C4-2B (cell line): ENCODE measurements around the gene VSIR.

Source experiments
- H3K27ac ChIP-seq: fragments of 450-650 bp; 2 replicates; pipeline ENCODE4 v1.5.1; 2017
- CTCF ChIP-seq: fragments of 450-650 bp; conservative IDR thresholded peaks from 2 replicates; pipeline ENCODE4 v1.5.1; 2017; ENCODE audit warnings: mild to moderate bottlenecking
- ZFX ChIP-seq: fragments of 450-650 bp; IDR thresholded peaks from 2 replicates; pipeline ENCODE4 v1.6.1; 2017

Gene VSIR

GRCh38 chr10:71747039-71747531 lies 26.2 kb downstream of the VSIR start:
- no peak overlapping the region for H3K27ac ChIP-seq
- TF ChIP-seq ZFX = no peak
- no peak for TF ChIP-seq CTCF

- H3K27ac ChIP-seq = no peak overlapping the region
- TF ChIP-seq ZFX = no peak
- TF ChIP-seq CTCF = no peak
These were observed 26.8 kb downstream of the VSIR start for GRCh38 chr10:71746344-71747037.

DNA sequence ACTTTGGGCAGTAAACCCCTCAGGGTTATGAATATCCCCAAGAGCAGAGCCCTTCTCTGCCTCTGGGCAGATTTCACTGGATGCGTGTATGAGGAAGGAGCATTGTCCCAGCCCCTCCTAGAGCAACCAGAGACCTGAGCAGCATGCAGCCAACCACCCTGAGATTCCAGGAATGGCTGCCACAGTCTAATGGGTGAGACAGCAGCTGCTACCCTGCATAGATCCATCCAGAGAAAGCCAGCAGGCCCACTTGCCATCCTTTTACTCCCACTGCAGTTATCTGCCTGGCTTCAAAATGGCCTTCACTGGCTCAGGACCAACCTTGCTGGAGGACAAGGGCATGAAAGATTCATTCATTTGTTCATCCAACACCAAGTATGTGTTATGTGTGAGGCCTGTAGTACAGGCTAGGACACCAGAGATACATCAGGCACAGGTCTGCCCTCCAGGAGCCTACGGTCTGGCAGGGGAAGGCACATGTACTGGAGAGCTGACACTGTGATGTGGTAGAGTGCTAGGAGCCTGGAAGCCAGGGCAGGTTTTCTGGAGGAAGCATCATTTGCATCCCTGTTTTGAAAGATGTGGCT lies 27.6 kb downstream of the VSIR start:
- no peak for TF ChIP-seq CTCF
- no peak overlapping the region for H3K27ac ChIP-seq

DNA sequence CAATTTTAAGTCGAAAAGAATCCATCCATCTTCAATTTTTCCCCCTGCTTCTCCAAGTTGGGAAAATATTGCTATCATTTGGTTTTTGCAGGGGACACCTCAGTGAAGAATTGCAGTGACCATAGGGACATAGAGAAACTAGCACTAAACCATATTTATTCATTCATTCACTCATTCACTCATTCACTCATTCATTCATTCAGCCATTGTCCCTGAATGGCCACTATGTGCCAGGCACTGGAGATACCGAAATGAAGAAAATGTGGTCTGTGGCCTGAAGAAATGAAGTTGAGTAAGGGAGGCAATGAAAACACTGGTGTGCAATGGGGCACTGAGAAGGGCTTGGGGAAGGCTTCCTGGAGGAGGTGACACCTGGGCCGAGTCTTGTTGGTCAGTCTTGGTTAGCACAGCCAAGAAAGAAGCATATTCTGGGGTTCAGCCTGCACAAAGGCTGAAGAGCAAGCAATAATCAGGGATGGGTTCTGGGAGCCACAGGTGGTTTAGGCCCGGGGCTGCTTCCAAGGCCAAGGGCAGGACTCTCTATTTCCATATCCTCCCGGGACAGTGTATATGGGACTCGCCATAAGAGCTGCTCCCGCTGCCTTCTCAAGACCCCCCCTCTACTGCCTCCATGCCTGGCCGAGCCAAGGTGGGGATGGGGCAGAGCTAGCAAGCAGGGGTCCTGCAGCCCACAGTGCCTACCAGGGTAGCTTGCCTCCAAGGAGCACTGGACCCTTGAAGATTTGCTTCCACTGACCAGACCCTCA lies 28.2 kb downstream of the VSIR start:
- H3K27ac ChIP-seq = no peak overlapping the region

DNA sequence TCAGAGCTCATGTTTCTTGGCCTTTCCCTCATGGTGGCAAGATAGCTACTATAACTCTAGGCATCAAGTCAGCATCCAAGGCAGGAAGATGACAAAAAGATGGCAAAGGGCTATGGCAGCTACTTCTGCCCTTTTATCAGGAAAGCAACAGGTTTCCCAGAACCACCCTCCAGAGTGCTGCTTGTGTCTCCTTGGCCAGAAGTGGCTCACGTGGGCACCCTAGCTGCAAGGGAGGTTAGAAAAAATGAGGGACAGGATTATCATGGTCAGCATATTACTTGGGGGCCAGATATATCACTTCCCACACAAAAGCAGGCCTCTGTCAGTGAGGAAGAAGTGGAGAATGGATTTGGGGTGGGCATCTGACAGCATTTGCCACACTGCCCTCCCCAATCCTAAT lies 29.5 kb downstream of the VSIR start:
- H3K27ac ChIP-seq = no peak overlapping the region
- no peak for TF ChIP-seq CTCF
- no peak for TF ChIP-seq ZFX

More for the DNA sequence above, 28.2 kb downstream of the VSIR start:
- TF ChIP-seq CTCF (no peak), ZFX (no peak)

DNA sequence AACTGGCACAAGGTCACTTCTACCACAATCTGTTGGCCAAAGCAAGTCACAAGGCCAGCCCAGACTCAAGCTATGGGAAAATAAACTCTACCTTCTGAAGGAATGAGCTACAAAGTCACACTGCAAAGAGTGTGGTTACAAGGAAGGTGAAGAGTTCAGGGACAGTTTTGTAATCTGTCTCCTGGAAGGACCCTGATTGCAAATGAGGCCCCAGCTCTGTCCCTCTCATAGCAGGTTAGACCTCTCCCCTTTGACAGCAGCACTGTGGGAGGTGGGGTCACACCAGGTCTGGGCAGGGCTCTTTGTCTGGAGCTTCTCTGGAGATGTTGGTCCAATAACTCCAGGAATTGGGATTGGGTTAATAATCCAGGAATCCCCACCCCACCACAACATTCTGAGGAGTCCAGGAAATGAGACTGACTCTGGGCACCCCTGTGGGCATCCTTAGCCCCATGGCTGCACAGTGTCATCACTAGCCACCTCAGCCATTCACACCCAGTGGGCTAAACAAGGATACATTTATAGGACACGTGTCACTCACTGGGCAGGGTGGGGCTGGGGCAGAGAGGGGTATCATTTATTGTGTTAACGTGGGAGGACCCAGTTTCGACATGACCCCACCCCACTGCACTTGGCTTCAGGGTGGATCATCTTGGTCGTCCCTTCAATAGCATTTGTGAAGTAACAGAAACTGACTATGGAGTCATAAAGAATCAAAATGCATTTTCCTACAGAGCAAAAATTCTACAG lies 30.1 kb downstream of the VSIR start:
- no peak overlapping the region for H3K27ac ChIP-seq

More for the DNA sequence above, 30.1 kb downstream of the VSIR start:
- TF ChIP-seq CTCF (no peak), ZFX (no peak)
